Keratinocyte (primary cell): ENCODE measurements around the gene SDR42E2. TPM values are rescaled to one million over a fixed set of nuclear protein-coding genes. Genes with fewer than 3 reads are reported as not detected.

Experiments
- DNase-seq: peaks from one replicate; pipeline ENCODE4 v3.0.0-alpha.2; 2011; ENCODE audit warnings: low read depth, missing footprints, low spot score
- FAIRE-seq: peaks from 2 replicates; lab custom pipeline; 2011; peaks lifted over from hg19 to GRCh38; lab: Jason Lieb, UNC
- H2AFZ ChIP-seq: 2 replicates; pipeline ENCODE4 v1.6.0; 2012; ENCODE audit warnings: low read length, control low read depth, inconsistent platforms; ENCODE audit not compliant: control insufficient read depth
- H3K27ac ChIP-seq: 2 replicates; pipeline ENCODE4 v1.5.1; 2011; ENCODE audit warnings: low read length; ENCODE audit not compliant: control insufficient read depth, insufficient read depth
- H3K27me3 ChIP-seq: 3 replicates; pipeline ENCODE4 v1.6.0; 2011; ENCODE audit warnings: low read length; ENCODE audit not compliant: control insufficient read depth, insufficient read depth; ENCODE audit errors: extremely low read depth
- H3K36me3 ChIP-seq, 2 experiments: 2 replicates in 1 of 2; 3 replicates in 1 of 2; pipeline ENCODE4 v1.5.1; 2011; ENCODE audit warnings: low read length in 2 of 2, mild to moderate bottlenecking in 1 of 2; ENCODE audit not compliant: control insufficient read depth in 2 of 2, insufficient read depth in 2 of 2; ENCODE audit errors: extremely low read depth in 1 of 2
- H3K4me1 ChIP-seq: 3 replicates; pipeline ENCODE4 v1.5.1; 2011; ENCODE audit warnings: low read length; ENCODE audit not compliant: control insufficient read depth, insufficient read depth; ENCODE audit errors: extremely low read depth
- H3K4me2 ChIP-seq: 3 replicates; pipeline ENCODE4 v1.6.0; 2011; ENCODE audit warnings: low read depth, low read length; ENCODE audit not compliant: control insufficient read depth, insufficient read depth; ENCODE audit errors: extremely low read depth
- H3K4me3 ChIP-seq, 3 experiments: fragments of 200-600 bp in 1 of 3; sonication (generic) in 1 of 3; 2 replicates in 2 of 3; 3 replicates in 1 of 3; pipeline ENCODE4 v1.5.1; 2011 to 2016; ENCODE audit warnings: low read length in 3 of 3, mild to moderate bottlenecking in 3 of 3, control low read depth in 2 of 3, inconsistent platforms in 1 of 3, low read depth in 1 of 3, mixed read lengths in 1 of 3, mixed run types in 1 of 3, moderate library complexity in 1 of 3; ENCODE audit not compliant: control insufficient read depth in 2 of 3, insufficient read depth in 2 of 3; ENCODE audit errors: extremely low read depth in 1 of 3
- H3K79me2 ChIP-seq: 2 replicates; pipeline ENCODE4 v1.6.0; 2012; ENCODE audit warnings: low read length; ENCODE audit not compliant: control insufficient read depth, insufficient read depth
- H3K9ac ChIP-seq: 3 replicates; pipeline ENCODE4 v1.6.0; 2011; ENCODE audit warnings: low read length; ENCODE audit not compliant: control insufficient read depth, insufficient read depth; ENCODE audit errors: extremely low read depth
- H3K9me1 ChIP-seq: 3 replicates; pipeline ENCODE4 v1.6.0; 2011; ENCODE audit warnings: low read length; ENCODE audit not compliant: control insufficient read depth, insufficient read depth; ENCODE audit errors: extremely low read depth
- H3K9me3 ChIP-seq: 2 replicates; pipeline ENCODE4 v1.5.1; 2012; ENCODE audit warnings: low read depth, low read length; ENCODE audit not compliant: control insufficient read depth
- H4K20me1 ChIP-seq: 3 replicates; pipeline ENCODE4 v1.6.0; 2011; ENCODE audit warnings: low read length; ENCODE audit not compliant: control insufficient read depth, insufficient read depth; ENCODE audit errors: extremely low read depth
- EZH2 ChIP-seq: IDR thresholded peaks from one replicate; pipeline ENCODE4 v1.6.1; 2012; ENCODE audit warnings: inconsistent platforms, mild to moderate bottlenecking, low read length, moderate library complexity
- dilution Hi-C: fragments of 300-500 bp; cut with MboI; formaldehyde crosslinking; loops from one replicate; pipeline ENCODE4 v1.7.0; 2020; ENCODE audit warnings: low sequenced_read_pairs; ENCODE audit not compliant: extremely low pct_ligation_motif_present
- polyA plus RNA-seq, 5 experiments: library from polyadenylated mRNA; depleted of rRNA in 3 of 5; stranded (reverse) in 3 of 5; stranded (forward) in 1 of 5; unstranded in 1 of 5; fragments of >200 nt; gene quantifications; 1 replicate in 1 of 5; 2 replicates in 3 of 5; 3 replicates in 1 of 5; pipeline versions ENCODE4 v1.2.1 to v1.2.3, GENCODE V29; 2011 to 2012; ENCODE audit warnings: missing spikeins in 2 of 5, low read depth in 1 of 5, low replicate concordance in 1 of 5
- TF ChIP-seq, protein P1 (sequence below), 3 experiments: IDR thresholded peaks in 1 of 3; conservative IDR thresholded peaks in 1 of 3; optimal IDR thresholded peaks in 1 of 3; 2 replicates in 2 of 3; 3 replicates in 1 of 3; pipeline versions ENCODE3 to v1.5.1; 2011; ENCODE audit warnings: low read length in 3 of 3, mild to moderate bottlenecking in 3 of 3, moderate library complexity in 2 of 3, control low read depth in 1 of 3, inconsistent platforms in 1 of 3; ENCODE audit not compliant: insufficient read depth in 2 of 3; ENCODE audit errors: extremely low read depth in 1 of 3

SDR42E2 gene
- polyA plus RNA-seq, 1 donor (not counting 4 experiments of a cell fraction or from before 2014, with no cell fraction given), result not detected

DNA sequence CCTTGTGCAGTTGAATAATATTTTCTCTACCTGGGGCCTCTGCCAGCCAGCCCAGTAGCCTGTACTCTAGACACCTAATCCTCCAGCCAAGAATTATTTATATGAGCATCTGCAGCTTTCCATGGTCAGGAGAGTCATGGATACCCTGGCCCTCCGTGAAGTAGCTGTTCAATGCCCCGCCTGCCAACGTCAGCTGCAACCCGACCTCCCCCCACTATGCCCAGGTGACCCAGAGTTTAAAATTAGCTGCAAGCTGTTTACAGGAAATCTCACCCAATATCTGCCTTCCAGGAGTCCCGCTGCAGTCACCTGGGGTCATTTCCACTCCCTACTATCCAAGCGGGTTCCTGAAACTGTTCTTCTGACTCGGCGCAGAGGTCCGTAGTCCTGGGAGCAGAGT lies 12.3 kb downstream of the SDR42E2 start:
- no peak overlapping the region for H3K4me2 ChIP-seq
- H3K4me3 ChIP-seq, result no peak overlapping the region
- no peaks in the 10 kb centered on the region for H3K4me1 ChIP-seq
- no peak overlapping the region for H3K27ac ChIP-seq
- H3K79me2 ChIP-seq, result no peaks in the 10 kb centered on the region
- H3K9me3 ChIP-seq, result no peaks in the 10 kb centered on the region
- DNase-seq (no peak), FAIRE-seq (no peak)
- H2AFZ ChIP-seq, result no peak overlapping the region
- no peaks in the 10 kb centered on the region for H3K27me3 ChIP-seq
- no peaks in the 10 kb centered on the region for H3K36me3 ChIP-seq
- TF ChIP-seq, protein P1, sequence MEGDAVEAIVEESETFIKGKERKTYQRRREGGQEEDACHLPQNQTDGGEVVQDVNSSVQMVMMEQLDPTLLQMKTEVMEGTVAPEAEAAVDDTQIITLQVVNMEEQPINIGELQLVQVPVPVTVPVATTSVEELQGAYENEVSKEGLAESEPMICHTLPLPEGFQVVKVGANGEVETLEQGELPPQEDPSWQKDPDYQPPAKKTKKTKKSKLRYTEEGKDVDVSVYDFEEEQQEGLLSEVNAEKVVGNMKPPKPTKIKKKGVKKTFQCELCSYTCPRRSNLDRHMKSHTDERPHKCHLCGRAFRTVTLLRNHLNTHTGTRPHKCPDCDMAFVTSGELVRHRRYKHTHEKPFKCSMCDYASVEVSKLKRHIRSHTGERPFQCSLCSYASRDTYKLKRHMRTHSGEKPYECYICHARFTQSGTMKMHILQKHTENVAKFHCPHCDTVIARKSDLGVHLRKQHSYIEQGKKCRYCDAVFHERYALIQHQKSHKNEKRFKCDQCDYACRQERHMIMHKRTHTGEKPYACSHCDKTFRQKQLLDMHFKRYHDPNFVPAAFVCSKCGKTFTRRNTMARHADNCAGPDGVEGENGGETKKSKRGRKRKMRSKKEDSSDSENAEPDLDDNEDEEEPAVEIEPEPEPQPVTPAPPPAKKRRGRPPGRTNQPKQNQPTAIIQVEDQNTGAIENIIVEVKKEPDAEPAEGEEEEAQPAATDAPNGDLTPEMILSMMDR (optimal IDR thresholded peaks at IDR 0.05 in 1 of 3, IDR thresholded peaks at IDR 0.05 in 1 of 3, conservative IDR thresholded peaks at IDR 0.05 in 1 of 3; ENCODE audit: extremely low read depth in 1 of 3, insufficient read depth in 2 of 3, low read length in 3 of 3), result no peak
- TF ChIP-seq EZH2, result no peak
- dilution Hi-C loops, result no loop called here
- no peak overlapping the region for H3K9ac ChIP-seq
- H4K20me1 ChIP-seq, result no peaks in the 10 kb centered on the region
- no peaks in the 10 kb centered on the region for H3K9me1 ChIP-seq

DNA sequence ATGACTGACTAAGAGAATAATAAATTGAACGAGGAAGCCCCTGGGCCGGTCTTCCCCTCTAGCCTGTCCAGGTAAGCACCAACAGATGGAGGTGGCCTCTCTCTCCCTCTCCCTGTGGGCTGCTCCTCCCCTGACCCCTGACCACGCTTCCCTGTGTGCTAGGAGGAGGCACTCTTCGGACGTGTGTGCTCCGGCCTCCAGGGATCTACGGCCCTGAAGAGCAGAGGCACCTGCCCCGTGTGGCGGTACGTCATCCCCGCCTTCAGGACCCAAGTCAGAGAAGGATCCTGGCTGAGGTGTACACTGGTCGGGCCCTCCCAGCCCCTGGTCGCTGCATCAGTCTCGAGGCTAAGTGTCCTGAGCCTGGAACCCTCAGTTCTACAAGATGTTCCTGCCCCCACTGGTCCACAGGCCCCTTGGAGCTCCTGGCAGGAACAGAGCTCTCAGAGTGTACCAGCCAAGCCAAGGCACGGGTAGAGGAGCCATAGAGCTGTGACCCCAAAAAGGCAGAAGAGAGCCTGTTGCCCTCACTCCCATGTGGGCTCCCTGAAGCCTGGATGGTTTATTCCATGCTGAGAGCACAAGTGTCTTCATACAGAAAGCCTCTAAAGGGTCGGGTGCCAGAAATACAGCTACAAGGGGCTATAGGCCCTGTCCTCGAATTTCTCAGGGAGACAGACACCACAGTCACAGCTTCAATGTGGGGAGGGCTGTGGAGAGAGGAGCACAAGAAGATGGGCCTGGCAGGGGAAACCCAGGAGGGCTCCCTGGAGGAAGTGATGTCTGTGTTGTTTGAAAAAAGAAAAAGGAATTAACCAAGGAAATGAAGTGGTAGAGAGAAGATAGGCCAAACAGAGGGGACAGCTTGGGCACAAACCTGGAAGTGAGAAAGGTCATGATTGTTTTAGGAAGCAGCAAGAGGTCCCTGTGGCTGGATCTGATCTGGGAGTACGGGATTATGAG lies 15.9 kb downstream of the SDR42E2 start:
- TF ChIP-seq EZH2, result no peak
- TF ChIP-seq, protein P1 (optimal IDR thresholded peaks at IDR 0.05 in 1 of 3, IDR thresholded peaks at IDR 0.05 in 1 of 3, conservative IDR thresholded peaks at IDR 0.05 in 1 of 3; ENCODE audit: extremely low read depth in 1 of 3, insufficient read depth in 2 of 3, low read length in 3 of 3), result no peak
- Histone ChIP-seq H3K4me2 (no peak overlapping the region), H2AFZ (no peak overlapping the region), H3K4me3 (no peak overlapping the region), H3K9me1 (no peaks in the 10 kb centered on the region), H3K27me3 (no peaks in the 10 kb centered on the region), H3K36me3 (no peaks in the 10 kb centered on the region), H3K9ac (no peak overlapping the region), H3K27ac (no peak overlapping the region), H3K9me3 (no peaks in the 10 kb centered on the region), H3K4me1 (no peaks in the 10 kb centered on the region), H3K79me2 (no peaks in the 10 kb centered on the region), H4K20me1 (no peaks in the 10 kb centered on the region)
- FAIRE-seq (no peak), DNase-seq (no peak)
- dilution Hi-C loops, result no loop called here
